K562 (cell line): Measurements from ENCODE around the gene ASF1B. TPM values are rescaled to one million over a fixed set of nuclear protein-coding genes. Genes with fewer than 3 reads are reported as not detected.

Source experiments
- AFF1 ChIP-seq, 2 experiments: fragments of 450-650 bp; IDR thresholded peaks; 2 replicates each; pipeline ENCODE4 v1.6.1; 2018; ENCODE audit warnings: mild to moderate bottlenecking in 2 of 2, low read depth in 1 of 2; ENCODE audit not compliant: partially characterized antibody in 2 of 2
- BCLAF1 ChIP-seq, 2 experiments: fragments of 450-650 bp in 1 of 2; IDR thresholded peaks; 2 replicates each; pipeline ENCODE4 v1.6.1; 2011 to 2017; ENCODE audit warnings: low read depth in 2 of 2, antibody characterized with exemption in 1 of 2, borderline replicate concordance in 1 of 2, low read length in 1 of 2, mild to moderate bottlenecking in 1 of 2, mixed read lengths in 1 of 2; ENCODE audit not compliant: control insufficient read depth in 1 of 2
- E2F1 ChIP-seq: sonication (generic); formaldehyde crosslinking; IDR thresholded peaks from 2 replicates; pipeline ENCODE4 v1.8.1; 2023; ENCODE audit warnings: mild to moderate bottlenecking, missing genetic modification reagents, moderate library complexity
- ETS1 ChIP-seq: conservative IDR thresholded peaks from 2 replicates; pipeline ENCODE4 v1.6.1; 2011; ENCODE audit warnings: low read depth, mild to moderate bottlenecking, low read length; ENCODE audit not compliant: control insufficient read depth
- ETV5 ChIP-seq: sonication (generic); formaldehyde crosslinking; IDR thresholded peaks from 2 replicates; pipeline ENCODE4 v1.4.0; 2020; ENCODE audit warnings: low read depth, mild to moderate bottlenecking, missing genetic modification reagents
- FOXK2 ChIP-seq, 2 experiments: fragments of 450-650 bp; IDR thresholded peaks in 1 of 2; conservative IDR thresholded peaks in 1 of 2; 2 replicates each; pipeline ENCODE4 v1.6.1; 2016; ENCODE audit warnings: low read depth in 2 of 2, mild to moderate bottlenecking in 1 of 2
- MAFK ChIP-seq: IDR thresholded peaks from 2 replicates; pipeline ENCODE4 v1.6.1; 2011; ENCODE audit warnings: low read length, improper control_type of control experiment
- MBD2 ChIP-seq: sonication (generic); IDR thresholded peaks from 2 replicates; pipeline ENCODE4 v1.6.1; 2016; ENCODE audit warnings: low read depth, borderline replicate concordance
- MTA3 ChIP-seq: fragments of 450-650 bp; formaldehyde crosslinking; IDR thresholded peaks from 2 replicates; pipeline ENCODE4 v1.6.1; 2017; ENCODE audit warnings: mild to moderate bottlenecking, borderline replicate concordance
- THRB ChIP-seq: fragments of 450-650 bp; formaldehyde crosslinking; conservative IDR thresholded peaks from 2 replicates; pipeline ENCODE4 v1.4.0; 2022; ENCODE audit warnings: mild to moderate bottlenecking, missing genetic modification characterization
- ZNF239 ChIP-seq: fragments of 250-450 bp; sonication (Bioruptor Pico); IDR thresholded peaks from 2 replicates; pipeline ENCODE4 v1.4.0; 2020; ENCODE audit warnings: mild to moderate bottlenecking
- polyA plus RNA-seq, 8 experiments: library from polyadenylated mRNA; depleted of rRNA in 4 of 8; stranded (reverse) in 5 of 8; unstranded in 3 of 8; fragments of >200 nt; fragmentation: Nextera tagmentation in 2 of 8; fragmentation: Illumina TruSeq in 1 of 8; extraction: Ambion mirVana in 2 of 8; extraction: Trizol in 1 of 8; gene quantifications; 2 replicates each; pipeline versions ENCODE4 v1.2.1 to v1.2.3, GENCODE V29; 2011 to 2014; ENCODE audit warnings: inconsistent platforms in 1 of 8, missing spikeins in 1 of 8
- total RNA-seq, 7 experiments: library from RNA; depleted of rRNA in 6 of 7; stranded (reverse); fragments of >200 nt in 6 of 7; fragmentation: Illumina TruSeq in 2 of 7; extraction: Trizol in 2 of 7; gene quantifications; 2 replicates each; pipeline versions ENCODE4 v1.2.1 to v1.2.3, GENCODE V29; 2011 to 2021; ENCODE audit warnings: low replicate concordance in 1 of 7

Gene ASF1B
- total and polyA plus RNA-seq, 9 of the 15 experiments (the other 6 are each of a cell fraction or from before 2014, with no cell fraction given) = 6.0 to 69.4 (median 53.3) TPM

GRCh38 chr19:14080887-14081796 lies 55.2 kb downstream of the ASF1B start (continued):
- TF ChIP-seq FOXK2 (conservative IDR thresholded peaks at IDR 0.05 in 1 of 2, IDR thresholded peaks at IDR 0.05 in 1 of 2; ENCODE audit: low read depth in 2 of 2) (peak; percentile 92 to 95), AFF1 (IDR thresholded peaks at IDR 0.05; ENCODE audit: low read depth in 1 of 2, partially characterized antibody in 2 of 2) (peak in 1 of 2 experiments; percentile 91), ETS1 (peak; percentile 97), E2F1 (CRISPR knock-in tag) (peak; percentile 69), MAFK (peak; percentile 22), ZNF239 (CRISPR knock-in tag) (peak; percentile 11; the same call in 1 of the 2 replicates), BCLAF1 (IDR thresholded peaks at IDR 0.05; ENCODE audit: borderline replicate concordance in 1 of 2, control insufficient read depth in 1 of 2, low read depth in 2 of 2, low read length in 1 of 2) (peak in 1 of 2 experiments; percentile 76; a peak in 1 of 4 replicates), MBD2 (peak; percentile 90), THRB (CRISPR knock-in tag) (0 out of 2 replicates have a peak, but pooled peaks have one; percentile 3), ETV5 (CRISPR knock-in tag) (peak; percentile 66; the same call in 1 of the 2 replicates), MTA3 (0 out of 2 replicates have a peak, but pooled peaks have one; percentile 42)
